Mesenchymal stem cell (in vitro differentiated cells and primary cell): ENCODE data around the gene MACROD2.
A peak's percentile ranks its signal among the peaks of the same experiment; 100 is the strongest.

Experiments
- DNase-seq: peaks from one replicate; pipeline ENCODE4 v3.0.0-alpha.2; 2013
- H2AFZ ChIP-seq: one replicate; pipeline ENCODE4 v1.6.1; 2013; ENCODE audit warnings: low read depth, mild to moderate bottlenecking, control low read depth, inconsistent platforms, low read length, moderate library complexity
- H2AK5ac ChIP-seq: 2 replicates; pipeline ENCODE4 v1.6.1; 2013; ENCODE audit warnings: low read length, moderate library complexity, mild to moderate bottlenecking, inconsistent platforms; ENCODE audit not compliant: severe bottlenecking
- H2BK120ac ChIP-seq: one replicate; pipeline ENCODE4 v1.6.1; 2013; ENCODE audit warnings: low read depth, mild to moderate bottlenecking, inconsistent platforms, low read length, moderate library complexity
- H2BK12ac ChIP-seq, 2 experiments: one replicate each; pipeline ENCODE4 v1.6.1; 2013; ENCODE audit warnings: inconsistent platforms in 2 of 2, low read length in 2 of 2, mild to moderate bottlenecking in 2 of 2, moderate library complexity in 2 of 2, control low read depth in 1 of 2
- H2BK15ac ChIP-seq: one replicate; pipeline ENCODE4 v1.6.1; 2013; ENCODE audit warnings: mild to moderate bottlenecking, low read depth, inconsistent platforms; ENCODE audit not compliant: poor library complexity, severe bottlenecking
- H2BK5ac ChIP-seq: 2 replicates; pipeline ENCODE4 v1.6.1; 2013; ENCODE audit warnings: low read depth, mild to moderate bottlenecking, low read length, control low read depth, inconsistent platforms; ENCODE audit not compliant: poor library complexity, severe bottlenecking
- H3K14ac ChIP-seq, 2 experiments: one replicate each; pipeline ENCODE4 v1.6.1; 2013; ENCODE audit warnings: inconsistent platforms in 2 of 2, low read length in 2 of 2, control low read depth in 1 of 2, mild to moderate bottlenecking in 1 of 2, moderate library complexity in 1 of 2
- H3K18ac ChIP-seq, 2 experiments: one replicate each; pipeline ENCODE4 v1.6.1; 2013; ENCODE audit warnings: inconsistent platforms in 2 of 2, low read length in 2 of 2, control low read depth in 1 of 2, low read depth in 1 of 2, mild to moderate bottlenecking in 1 of 2
- H3K23ac ChIP-seq, 2 experiments: one replicate each; pipeline ENCODE4 v1.6.1; 2013; ENCODE audit warnings: inconsistent platforms in 2 of 2, low read length in 2 of 2, mild to moderate bottlenecking in 2 of 2, moderate library complexity in 2 of 2, control low read depth in 1 of 2
- H3K27ac ChIP-seq: 2 replicates; pipeline ENCODE4 v1.5.1; 2013; ENCODE audit warnings: mild to moderate bottlenecking, moderate library complexity, low read length, control low read depth, inconsistent platforms; ENCODE audit not compliant: poor library complexity, severe bottlenecking
- H3K27me3 ChIP-seq, 2 experiments: 2 replicates each; pipeline versions ENCODE4 v1.6.1 to v1.7.0; 2013; ENCODE audit warnings: low read length in 2 of 2, mild to moderate bottlenecking in 2 of 2, moderate library complexity in 2 of 2, control low read depth in 1 of 2, inconsistent platforms in 1 of 2; ENCODE audit not compliant: control insufficient read depth in 1 of 2, insufficient read depth in 1 of 2
- H3K36me3 ChIP-seq, 2 experiments: 2 replicates each; pipeline versions ENCODE4 v1.6.1 to v1.7.0; 2013; ENCODE audit warnings: low read length in 2 of 2, control low read depth in 1 of 2, inconsistent platforms in 1 of 2, low read depth in 1 of 2, mild to moderate bottlenecking in 1 of 2; ENCODE audit not compliant: insufficient read depth in 2 of 2, control insufficient read depth in 1 of 2
- H3K4ac ChIP-seq, 2 experiments: one replicate each; pipeline ENCODE4 v1.6.1; 2013; ENCODE audit warnings: inconsistent platforms in 2 of 2, low read length in 2 of 2, mild to moderate bottlenecking in 2 of 2, moderate library complexity in 2 of 2, control low read depth in 1 of 2, low read depth in 1 of 2
- H3K4me1 ChIP-seq: 2 replicates; pipeline ENCODE4 v1.6.1; 2013; ENCODE audit warnings: low read depth, low read length, control low read depth; ENCODE audit not compliant: control insufficient read depth, insufficient read depth
- H3K4me2 ChIP-seq: 2 replicates; pipeline ENCODE4 v1.6.1; 2013; ENCODE audit warnings: low read length, mild to moderate bottlenecking, inconsistent platforms; ENCODE audit not compliant: poor library complexity, severe bottlenecking
- H3K4me3 ChIP-seq, 2 experiments: 2 replicates each; pipeline versions ENCODE4 v1.5.1 to v1.7.0; 2013; ENCODE audit warnings: low read length in 2 of 2, mild to moderate bottlenecking in 2 of 2, control low read depth in 1 of 2, low read depth in 1 of 2; ENCODE audit not compliant: insufficient read depth in 1 of 2
- H3K79me1 ChIP-seq: replicated peaks from 2 replicates; pipeline ENCODE4 v1.6.1; 2013; ENCODE audit warnings: mild to moderate bottlenecking, control low read depth, low read length, inconsistent platforms; ENCODE audit not compliant: poor library complexity, severe bottlenecking
- H3K9ac ChIP-seq: 2 replicates; pipeline ENCODE4 v1.7.0; 2013; ENCODE audit warnings: mild to moderate bottlenecking, low read length, moderate library complexity
- H3K9me3 ChIP-seq: 2 replicates; pipeline ENCODE4 v1.7.0; 2013; ENCODE audit warnings: mild to moderate bottlenecking, low read length; ENCODE audit not compliant: control insufficient read depth
- H4K8ac ChIP-seq: one replicate; pipeline ENCODE4 v1.6.1; 2013; ENCODE audit warnings: inconsistent platforms, mild to moderate bottlenecking, low read length, moderate library complexity
- H4K91ac ChIP-seq: one replicate; pipeline ENCODE4 v1.6.1; 2013; ENCODE audit warnings: mild to moderate bottlenecking, low read length, inconsistent platforms
- WGBS: methylation state at CpG from one replicate; pipeline ENCODE4 v1.1.7; 2013; ENCODE audit warnings: mixed read lengths; 5-methylcytosine and 5-hydroxymethylcytosine counted together

The MACROD2 gene

GRCh38 chr20:14956538-14956937 is 961.2 kb downstream of the MACROD2 start:
- WGBS, result 79% methylated on average over 5 of the region's 5 CpGs
- no peak for DNase-seq
- no peak overlapping the region for H2BK120ac ChIP-seq
- H3K27me3 ChIP-seq, result no peaks in the 10 kb centered on the region
- no peak overlapping the region for H2BK5ac ChIP-seq
- no peak overlapping the region for H2AFZ ChIP-seq
- no peak overlapping the region for H3K4me3 ChIP-seq
- no peak overlapping the region for H3K18ac ChIP-seq
- no peaks in the 10 kb centered on the region for H3K36me3 ChIP-seq
- H2BK12ac ChIP-seq, result no peak overlapping the region
- no peak overlapping the region for H3K14ac ChIP-seq
- no peak overlapping the region for H3K9ac ChIP-seq
- H3K23ac ChIP-seq, result no peak overlapping the region
- no peaks in the 10 kb centered on the region for H3K9me3 ChIP-seq
- no peak overlapping the region for H3K4ac ChIP-seq
- no peak overlapping the region for H3K4me2 ChIP-seq
- H3K4me1 ChIP-seq, result no peaks in the 10 kb centered on the region
- no peak overlapping the region for H2BK15ac ChIP-seq
- H3K27ac ChIP-seq, result no peak overlapping the region
- no peak overlapping the region for H4K91ac ChIP-seq
- no peak overlapping the region for H2AK5ac ChIP-seq
- no peak overlapping the region for H4K8ac ChIP-seq
- no peaks in the 10 kb centered on the region for H3K79me1 ChIP-seq

GRCh38 chr20:14957402-14957801 is 962.1 kb downstream of the MACROD2 start:
- Histone ChIP-seq H4K8ac (no peak overlapping the region), H3K4ac (no peak overlapping the region), H2BK120ac (no peak overlapping the region), H3K9me3 (no peaks in the 10 kb centered on the region), H2BK15ac (no peak overlapping the region), H3K4me3 (no peak overlapping the region), H3K4me2 (no peak overlapping the region), H2BK12ac (no peak overlapping the region), H3K27me3 (no peaks in the 10 kb centered on the region), H3K14ac (no peak overlapping the region), H3K4me1 (no peaks in the 10 kb centered on the region), H2AK5ac (no peak overlapping the region), H3K18ac (no peak overlapping the region), H4K91ac (no peak overlapping the region), H3K79me1 (no peaks in the 10 kb centered on the region), H2AFZ (no peak overlapping the region), H2BK5ac (no peak overlapping the region), H3K36me3 (no peaks in the 10 kb centered on the region), H3K9ac (no peak overlapping the region), H3K27ac (no peak overlapping the region), H3K23ac (no peak overlapping the region)
- no peak for DNase-seq
- WGBS, result 82% methylated on average over 3 of the region's 4 CpGs

GRCh38 chr20:14958626-14959025 is 963.3 kb downstream of the MACROD2 start:
- Histone ChIP-seq H3K18ac (no peak overlapping the region), H3K4ac (no peak overlapping the region), H3K27me3 (no peaks in the 10 kb centered on the region), H2BK15ac (no peak overlapping the region), H3K14ac (no peak overlapping the region), H3K27ac (no peak overlapping the region), H3K36me3 (no peaks in the 10 kb centered on the region), H2BK12ac (no peak overlapping the region), H2AK5ac (no peak overlapping the region), H4K8ac (no peak overlapping the region), H3K4me3 (no peak overlapping the region), H2BK5ac (no peak overlapping the region), H2BK120ac (no peak overlapping the region), H3K9me3 (no peaks in the 10 kb centered on the region), H3K79me1 (no peaks in the 10 kb centered on the region), H3K4me2 (no peak overlapping the region), H4K91ac (no peak overlapping the region), H2AFZ (no peak overlapping the region), H3K9ac (no peak overlapping the region), H3K4me1 (no peaks in the 10 kb centered on the region), H3K23ac (no peak overlapping the region)
- no peak for DNase-seq

GRCh38 chr20:14959506-14960475 is 964.5 kb downstream of the MACROD2 start:
- peak overlapping the region in 1 of 2 experiments; percentile 21 for H3K18ac ChIP-seq
- no peak overlapping the region for H2BK12ac ChIP-seq
- H2BK15ac ChIP-seq, result no peak overlapping the region
- no peak overlapping the region for H2AK5ac ChIP-seq
- H3K4ac ChIP-seq, result no peak overlapping the region
- no peaks in the 10 kb centered on the region for H3K79me1 ChIP-seq
- no peak overlapping the region for H4K8ac ChIP-seq
- H3K9ac ChIP-seq, result no peak overlapping the region
- no peak overlapping the region for H4K91ac ChIP-seq
- H3K9me3 ChIP-seq, result no peaks in the 10 kb centered on the region
- H3K27me3 ChIP-seq, result no peaks in the 10 kb centered on the region
- H3K4me2 ChIP-seq, result no peak overlapping the region
- no peaks in the 10 kb centered on the region for H3K36me3 ChIP-seq
- WGBS, result 88% methylated on average over 5 of the region's 7 CpGs
- no peak overlapping the region for H2BK5ac ChIP-seq
- H3K4me3 ChIP-seq, result no peak overlapping the region
- H3K4me1 ChIP-seq, result no peaks in the 10 kb centered on the region
- H3K23ac ChIP-seq, result no peak overlapping the region
- no peak overlapping the region for H2AFZ ChIP-seq
- no peak overlapping the region for H2BK120ac ChIP-seq
- DNase-seq, result no peak
- no peak overlapping the region for H3K14ac ChIP-seq
- H3K27ac ChIP-seq, result no peak overlapping the region
